ENCODE data around the gene ARHGEF16.

DNA sequence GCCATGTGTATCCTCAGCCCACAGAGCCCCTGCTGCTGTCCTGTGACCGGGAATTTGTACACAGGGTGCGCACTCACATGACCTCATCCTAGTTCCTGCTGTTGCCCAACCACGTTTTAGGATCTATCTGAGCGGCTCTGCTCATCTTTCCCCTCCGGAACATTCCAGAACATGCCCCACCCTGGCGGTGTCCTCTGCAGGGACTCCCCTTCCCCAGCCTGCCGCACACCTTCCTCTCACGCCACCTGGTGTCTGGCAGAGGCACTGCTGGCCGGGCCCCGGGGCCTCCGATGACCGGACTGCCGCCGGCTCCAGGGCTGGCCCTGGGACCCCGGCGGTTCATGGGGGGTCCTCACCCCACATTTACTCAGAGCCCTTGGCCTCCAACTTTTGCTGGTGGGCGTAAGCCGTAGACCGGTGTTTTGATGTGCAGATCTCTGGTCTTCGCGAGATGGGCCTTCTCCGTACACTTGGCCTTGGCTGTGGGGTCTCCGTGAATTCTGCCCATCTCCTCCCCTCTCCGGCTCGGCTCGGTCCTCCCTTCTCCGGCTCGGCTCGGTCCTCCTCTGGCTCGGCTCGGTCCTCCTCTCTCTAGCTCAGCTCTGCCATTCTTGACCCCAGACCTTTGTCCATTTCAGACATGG is 29.5 kb downstream of the ARHGEF16 start:
- TF ChIP-seq POLR2AphosphoS5 (IDR thresholded peaks at IDR 0.05), result no peak
- TF ChIP-seq CTCF (IDR thresholded peaks at IDR 0.05), result peak; percentile 39 to 82
- TF ChIP-seq EP300 (IDR thresholded peaks at IDR 0.05), result no peak

All from suprapubic skin (tissue), 4 donors.